Ishikawa (cell line): ENCODE data around the gene METTL21A.

Source experiments
- CEBPB ChIP-seq: IDR thresholded peaks from 2 replicates; pipeline ENCODE4 v1.6.1; 2012
- CREB1 ChIP-seq: IDR thresholded peaks from 2 replicates; pipeline ENCODE4 v1.6.1; 2012; ENCODE audit warnings: low read depth
- EGR1 ChIP-seq: IDR thresholded peaks from 2 replicates; pipeline ENCODE4 v1.6.1; 2012
- EP300 ChIP-seq: IDR thresholded peaks from 2 replicates; pipeline ENCODE4 v1.6.1; 2012; ENCODE audit warnings: borderline replicate concordance
- FOXM1 ChIP-seq: IDR thresholded peaks from 2 replicates; pipeline ENCODE4 v1.6.1; 2012; ENCODE audit warnings: low read depth, borderline replicate concordance
- NFIC ChIP-seq: IDR thresholded peaks from 2 replicates; pipeline ENCODE4 v1.6.1; 2012
- RAD21 ChIP-seq: IDR thresholded peaks from 2 replicates; pipeline ENCODE4 v1.6.1; 2012; ENCODE audit warnings: low read depth
- TAF1 ChIP-seq: IDR thresholded peaks from 2 replicates; pipeline ENCODE4 v1.6.1; 2012; ENCODE audit warnings: low read depth, mild to moderate bottlenecking
- TCF12 ChIP-seq: IDR thresholded peaks from 2 replicates; pipeline ENCODE4 v1.6.1; 2012; ENCODE audit warnings: low read depth
- TEAD4 ChIP-seq: IDR thresholded peaks from 2 replicates; pipeline ENCODE4 v1.6.1; 2012
- YY1 ChIP-seq: IDR thresholded peaks from 2 replicates; pipeline ENCODE4 v1.6.1; 2012; ENCODE audit warnings: low read depth
- ZBTB7A ChIP-seq: IDR thresholded peaks from 2 replicates; pipeline ENCODE4 v1.6.1; 2012; ENCODE audit warnings: low read depth
- TF ChIP-seq, protein P1 (sequence below): IDR thresholded peaks from 2 replicates; pipeline ENCODE4 v1.6.1; 2012
- TF ChIP-seq, protein P2 (sequence below): IDR thresholded peaks from 2 replicates; pipeline ENCODE4 v1.6.1; 2012
- TF ChIP-seq, protein P3 (sequence below): IDR thresholded peaks from 2 replicates; pipeline ENCODE4 v1.6.1; 2012; ENCODE audit warnings: low read depth, mild to moderate bottlenecking

Gene METTL21A

DNA sequence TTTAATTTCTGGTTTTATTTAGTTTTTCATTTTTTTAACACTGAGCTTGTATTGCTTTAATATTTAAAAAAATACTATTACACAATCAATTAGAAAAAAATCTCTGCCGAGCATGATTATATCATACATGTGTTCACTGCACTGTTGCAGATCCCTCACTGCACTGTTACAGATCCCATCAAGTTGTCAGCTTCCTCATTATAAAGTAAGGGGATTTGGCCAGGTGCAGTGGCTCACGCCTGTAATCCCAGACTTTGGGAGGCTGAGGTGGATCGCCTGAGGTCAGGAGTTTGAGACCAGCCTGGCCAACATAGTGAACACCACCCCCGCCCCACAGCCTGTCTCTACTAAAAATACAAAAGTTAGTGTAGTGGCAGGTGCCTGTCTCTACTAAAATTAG, 33.0 kb upstream of the METTL21A start:
- TF ChIP-seq ZBTB7A, result no peak

DNA sequence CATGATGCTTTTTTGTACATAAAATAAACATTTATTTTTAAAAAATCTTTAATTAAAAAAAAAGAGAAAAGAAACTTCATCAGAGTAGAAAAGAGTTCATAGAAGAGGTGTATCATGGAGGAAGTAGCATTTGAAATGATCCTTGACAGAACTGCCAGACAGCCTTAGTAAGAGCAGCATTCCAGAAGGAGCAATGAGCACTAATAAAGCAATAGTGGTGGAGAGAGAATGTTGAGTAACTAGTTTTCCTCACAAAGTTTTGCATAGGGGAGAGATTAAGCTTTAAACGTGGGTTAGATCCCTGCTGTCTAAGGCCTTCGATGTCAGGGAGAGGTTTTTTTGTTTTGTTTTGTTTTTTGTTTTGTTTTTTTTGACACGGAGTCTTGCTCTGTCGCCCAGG, 29.8 kb upstream of the METTL21A start:
- TF ChIP-seq TEAD4 (0 out of 2 replicates have a peak, but pooled peaks have one; percentile 34), CREB1 (no peak)
- TF ChIP-seq, protein P1, sequence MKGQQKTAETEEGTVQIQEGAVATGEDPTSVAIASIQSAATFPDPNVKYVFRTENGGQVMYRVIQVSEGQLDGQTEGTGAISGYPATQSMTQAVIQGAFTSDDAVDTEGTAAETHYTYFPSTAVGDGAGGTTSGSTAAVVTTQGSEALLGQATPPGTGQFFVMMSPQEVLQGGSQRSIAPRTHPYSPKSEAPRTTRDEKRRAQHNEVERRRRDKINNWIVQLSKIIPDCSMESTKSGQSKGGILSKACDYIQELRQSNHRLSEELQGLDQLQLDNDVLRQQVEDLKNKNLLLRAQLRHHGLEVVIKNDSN, result no peak
- TF ChIP-seq, protein P2, sequence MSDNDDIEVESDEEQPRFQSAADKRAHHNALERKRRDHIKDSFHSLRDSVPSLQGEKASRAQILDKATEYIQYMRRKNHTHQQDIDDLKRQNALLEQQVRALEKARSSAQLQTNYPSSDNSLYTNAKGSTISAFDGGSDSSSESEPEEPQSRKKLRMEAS, result no peak

DNA sequence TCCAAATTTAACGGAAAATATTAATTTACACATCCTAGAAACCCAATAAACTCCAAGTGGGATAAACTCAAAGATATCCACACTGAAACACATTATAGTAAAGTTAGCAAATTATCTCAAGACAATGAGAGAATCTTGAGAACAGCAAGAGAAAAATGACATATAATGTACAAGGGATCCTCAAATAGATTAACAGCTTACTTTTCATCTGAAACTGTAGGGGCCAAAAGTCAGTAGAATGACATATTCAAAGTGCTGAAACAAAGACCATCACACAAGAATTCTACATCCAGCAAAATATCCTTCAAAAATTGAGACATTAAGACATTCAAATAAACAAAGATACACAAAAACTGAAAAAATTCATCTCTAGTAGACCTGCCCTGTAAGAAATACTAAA, 18.7 kb upstream of the METTL21A start:
- TF ChIP-seq, protein P1, result no peak
- TF ChIP-seq FOXM1 (no peak), EGR1 (no peak), TEAD4 (no peak), YY1 (no peak), TCF12 (no peak), CREB1 (no peak), EP300 (no peak), NFIC (no peak), CEBPB (no peak), TAF1 (no peak)
- TF ChIP-seq, protein P2, result no peak
- TF ChIP-seq, protein P3, sequence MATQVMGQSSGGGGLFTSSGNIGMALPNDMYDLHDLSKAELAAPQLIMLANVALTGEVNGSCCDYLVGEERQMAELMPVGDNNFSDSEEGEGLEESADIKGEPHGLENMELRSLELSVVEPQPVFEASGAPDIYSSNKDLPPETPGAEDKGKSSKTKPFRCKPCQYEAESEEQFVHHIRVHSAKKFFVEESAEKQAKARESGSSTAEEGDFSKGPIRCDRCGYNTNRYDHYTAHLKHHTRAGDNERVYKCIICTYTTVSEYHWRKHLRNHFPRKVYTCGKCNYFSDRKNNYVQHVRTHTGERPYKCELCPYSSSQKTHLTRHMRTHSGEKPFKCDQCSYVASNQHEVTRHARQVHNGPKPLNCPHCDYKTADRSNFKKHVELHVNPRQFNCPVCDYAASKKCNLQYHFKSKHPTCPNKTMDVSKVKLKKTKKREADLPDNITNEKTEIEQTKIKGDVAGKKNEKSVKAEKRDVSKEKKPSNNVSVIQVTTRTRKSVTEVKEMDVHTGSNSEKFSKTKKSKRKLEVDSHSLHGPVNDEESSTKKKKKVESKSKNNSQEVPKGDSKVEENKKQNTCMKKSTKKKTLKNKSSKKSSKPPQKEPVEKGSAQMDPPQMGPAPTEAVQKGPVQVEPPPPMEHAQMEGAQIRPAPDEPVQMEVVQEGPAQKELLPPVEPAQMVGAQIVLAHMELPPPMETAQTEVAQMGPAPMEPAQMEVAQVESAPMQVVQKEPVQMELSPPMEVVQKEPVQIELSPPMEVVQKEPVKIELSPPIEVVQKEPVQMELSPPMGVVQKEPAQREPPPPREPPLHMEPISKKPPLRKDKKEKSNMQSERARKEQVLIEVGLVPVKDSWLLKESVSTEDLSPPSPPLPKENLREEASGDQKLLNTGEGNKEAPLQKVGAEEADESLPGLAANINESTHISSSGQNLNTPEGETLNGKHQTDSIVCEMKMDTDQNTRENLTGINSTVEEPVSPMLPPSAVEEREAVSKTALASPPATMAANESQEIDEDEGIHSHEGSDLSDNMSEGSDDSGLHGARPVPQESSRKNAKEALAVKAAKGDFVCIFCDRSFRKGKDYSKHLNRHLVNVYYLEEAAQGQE, result no peak

DNA sequence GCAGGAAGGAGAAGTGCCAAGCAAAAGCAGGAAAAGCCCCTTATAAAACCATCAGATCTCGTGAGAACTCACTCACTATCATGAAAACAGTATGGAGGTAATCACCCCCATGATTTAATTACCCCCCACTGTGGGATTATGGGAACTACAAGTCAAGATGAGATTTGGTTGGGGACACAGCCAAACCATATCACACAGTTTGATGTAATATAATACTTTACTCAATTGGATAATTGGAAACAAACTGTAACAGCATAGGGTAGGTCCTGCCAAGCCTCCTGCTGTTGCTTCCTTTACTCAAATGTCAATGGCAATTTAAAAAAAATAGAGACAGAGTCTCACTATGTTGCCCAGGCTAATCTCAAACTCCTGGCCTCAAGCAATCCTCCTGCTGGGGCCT, 15.5 kb upstream of the METTL21A start:
- TF ChIP-seq, protein P3, result no peak
- TF ChIP-seq NFIC, result no peak
- TF ChIP-seq FOXM1, result no peak
- no peak for TF ChIP-seq RAD21
- no peak for TF ChIP-seq YY1
- no peak for TF ChIP-seq EP300
- TF ChIP-seq TEAD4, result no peak
- TF ChIP-seq CEBPB, result no peak
- no peak for TF ChIP-seq TCF12

DNA sequence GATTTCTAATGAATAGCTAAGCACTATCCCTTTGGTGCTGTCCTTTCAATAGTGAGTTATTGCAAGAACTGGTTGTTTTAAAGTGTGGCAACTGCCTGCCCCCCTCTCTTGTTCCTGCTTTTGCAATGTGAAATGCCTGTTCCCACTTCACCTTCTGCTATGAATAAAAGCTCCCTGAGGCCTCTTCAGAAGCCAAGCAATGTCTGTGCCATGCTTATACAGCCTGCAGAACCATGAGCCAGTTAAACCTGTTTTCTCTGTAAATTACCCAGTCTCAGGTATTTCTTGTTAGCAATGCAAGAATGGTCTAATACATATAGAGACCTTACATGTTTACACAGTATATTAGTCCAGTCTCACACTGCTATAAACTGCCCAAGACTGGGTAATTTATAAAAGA, 15.0 kb upstream of the METTL21A start:
- TF ChIP-seq ZBTB7A (no peak), TEAD4 (no peak), CREB1 (no peak), CEBPB (no peak), FOXM1 (no peak), EP300 (no peak), RAD21 (no peak)
- TF ChIP-seq, protein P2, result no peak

DNA sequence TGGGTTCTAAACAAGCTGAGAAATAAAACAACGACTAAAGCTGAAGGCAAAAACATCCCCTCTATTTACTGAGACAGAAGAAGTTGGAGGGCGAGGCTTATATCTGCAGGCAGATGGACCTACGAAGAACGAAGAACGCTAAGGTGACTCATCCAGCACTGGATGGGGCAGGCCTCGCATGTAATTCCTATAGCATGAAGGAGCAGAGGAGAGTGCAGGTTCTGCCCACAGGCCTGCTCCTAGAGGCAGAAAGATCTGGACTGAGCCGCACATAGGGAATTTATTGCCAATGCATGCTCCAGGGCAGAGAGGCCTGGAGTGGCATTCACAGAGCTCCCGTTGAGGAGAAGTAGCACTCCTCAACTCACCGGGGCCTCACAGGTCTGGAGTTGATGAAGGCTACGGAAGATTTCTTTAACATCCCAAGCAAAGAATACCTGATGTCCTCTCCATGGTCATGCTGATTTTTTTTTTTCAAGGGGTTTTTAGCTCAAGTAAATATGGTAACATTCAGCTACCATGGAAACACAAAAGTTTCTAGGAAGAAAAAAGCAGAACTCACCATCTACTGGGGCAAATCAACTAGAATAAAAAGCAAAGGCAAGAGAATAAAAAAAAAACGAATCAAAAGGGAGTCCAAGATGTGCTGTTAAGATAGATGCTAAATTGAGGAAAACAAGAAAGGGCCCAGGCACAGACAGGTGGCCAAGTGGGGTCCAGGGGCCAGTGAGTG, 10.4 kb upstream of the METTL21A start:
- TF ChIP-seq TAF1 (no peak), YY1 (no peak), NFIC (no peak), FOXM1 (no peak), ZBTB7A (no peak)
- TF ChIP-seq, protein P1, result no peak
- TF ChIP-seq, protein P3, result no peak
